Hepatic stellate cell (primary cell): ENCODE data around the gene SLCO4C1.
"Not testable (repeated sequence)": the region's sequence is repeated elsewhere in the genome, so short reads cannot be mapped to it uniquely, and the experiment has no call there.

Source experiments
- DNase-seq: peaks from one replicate; pipeline ENCODE4 v3.0.0; 2011; ENCODE audit warnings: low spot score

The SLCO4C1 gene, protein sequence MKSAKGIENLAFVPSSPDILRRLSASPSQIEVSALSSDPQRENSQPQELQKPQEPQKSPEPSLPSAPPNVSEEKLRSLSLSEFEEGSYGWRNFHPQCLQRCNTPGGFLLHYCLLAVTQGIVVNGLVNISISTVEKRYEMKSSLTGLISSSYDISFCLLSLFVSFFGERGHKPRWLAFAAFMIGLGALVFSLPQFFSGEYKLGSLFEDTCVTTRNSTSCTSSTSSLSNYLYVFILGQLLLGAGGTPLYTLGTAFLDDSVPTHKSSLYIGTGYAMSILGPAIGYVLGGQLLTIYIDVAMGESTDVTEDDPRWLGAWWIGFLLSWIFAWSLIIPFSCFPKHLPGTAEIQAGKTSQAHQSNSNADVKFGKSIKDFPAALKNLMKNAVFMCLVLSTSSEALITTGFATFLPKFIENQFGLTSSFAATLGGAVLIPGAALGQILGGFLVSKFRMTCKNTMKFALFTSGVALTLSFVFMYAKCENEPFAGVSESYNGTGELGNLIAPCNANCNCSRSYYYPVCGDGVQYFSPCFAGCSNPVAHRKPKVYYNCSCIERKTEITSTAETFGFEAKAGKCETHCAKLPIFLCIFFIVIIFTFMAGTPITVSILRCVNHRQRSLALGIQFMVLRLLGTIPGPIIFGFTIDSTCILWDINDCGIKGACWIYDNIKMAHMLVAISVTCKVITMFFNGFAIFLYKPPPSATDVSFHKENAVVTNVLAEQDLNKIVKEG

DNA sequence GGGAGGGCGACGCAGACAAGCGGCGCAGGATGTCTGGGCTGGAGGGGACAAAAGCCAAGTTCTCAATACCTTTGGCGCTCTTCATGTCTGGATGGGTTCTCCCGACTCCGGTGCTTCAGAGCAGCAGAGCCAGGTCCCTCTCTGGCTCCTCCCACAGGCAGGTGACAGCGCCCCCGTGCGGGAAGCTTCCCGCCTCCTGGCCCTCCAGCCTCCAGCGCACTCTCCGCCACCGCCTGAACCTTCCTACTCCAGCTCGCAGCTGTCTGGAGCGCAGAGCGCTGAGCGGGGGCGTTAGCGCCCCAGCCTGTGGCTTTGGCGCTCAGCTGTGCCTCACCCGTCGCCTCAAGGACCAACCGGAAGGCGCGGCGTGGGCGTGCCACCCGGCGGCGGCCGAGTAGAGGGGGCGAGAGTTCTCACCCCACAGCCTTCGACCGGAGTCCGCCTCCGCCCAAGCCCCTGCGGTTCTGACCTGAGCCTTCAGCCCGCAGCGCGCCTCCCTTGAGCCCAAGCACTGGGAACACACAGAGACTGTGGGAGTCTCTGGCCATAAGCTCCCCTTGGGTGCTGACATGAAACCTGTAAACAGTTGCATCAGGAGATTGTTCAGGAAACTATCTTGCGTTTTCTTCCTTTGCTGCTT is at the start of gene SLCO4C1:
TSS of gene SLCO4C1 (minus strand) at position 107 of the 640 bp plus-strand sequence. CDS start at position 85, 22 bp downstream.
- DNase-seq = no peak

DNA sequence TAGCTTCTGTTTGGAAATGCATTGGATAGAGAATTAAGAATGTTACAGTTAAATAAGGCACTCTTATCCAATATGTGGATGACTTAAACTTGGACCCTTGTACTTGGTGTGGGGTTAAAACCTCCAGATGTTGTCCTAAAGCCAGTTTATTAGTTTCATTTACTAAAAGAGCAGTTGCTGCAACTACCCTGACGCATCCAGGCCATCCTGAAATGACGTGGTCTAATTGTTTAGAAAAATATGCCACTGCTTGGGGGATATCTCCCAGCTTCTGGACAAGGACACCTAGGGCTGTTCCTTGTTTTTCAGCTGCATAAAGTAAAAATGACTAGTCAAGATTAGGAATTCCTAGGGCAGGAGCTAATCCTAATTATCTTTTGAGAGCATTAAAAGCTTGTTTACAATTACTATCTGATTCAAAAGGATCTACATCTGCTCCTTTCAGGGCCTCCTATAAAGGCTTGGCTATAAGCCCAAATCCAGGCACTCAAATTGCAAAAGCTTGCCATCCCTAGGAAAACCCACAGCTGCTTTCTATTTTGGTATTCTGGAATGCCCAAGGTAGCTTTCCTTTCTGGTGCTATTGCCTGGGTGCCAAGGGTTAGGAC is 45.7 kb upstream of the SLCO4C1 start:
- no peak for DNase-seq

DNA sequence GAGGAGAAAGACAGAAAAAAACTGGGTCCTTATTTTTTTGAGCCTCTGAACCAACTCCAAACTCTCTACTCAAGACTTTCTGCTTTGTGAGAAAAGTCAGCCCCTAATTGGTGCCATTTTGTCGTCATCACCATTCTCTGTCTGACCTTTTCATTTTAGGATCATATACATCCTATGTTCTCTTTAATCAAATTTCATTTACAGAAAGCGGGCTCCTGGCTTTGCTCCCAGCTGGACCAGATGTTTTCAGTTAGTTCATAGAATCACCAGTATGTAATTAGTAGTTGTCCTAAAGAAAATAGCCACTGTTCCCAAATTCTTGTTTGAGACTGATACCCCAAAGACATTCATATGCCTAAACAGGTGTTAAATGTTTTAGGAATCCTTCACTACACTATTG is 28.6 kb upstream of the SLCO4C1 start:
- no peak for DNase-seq

DNA sequence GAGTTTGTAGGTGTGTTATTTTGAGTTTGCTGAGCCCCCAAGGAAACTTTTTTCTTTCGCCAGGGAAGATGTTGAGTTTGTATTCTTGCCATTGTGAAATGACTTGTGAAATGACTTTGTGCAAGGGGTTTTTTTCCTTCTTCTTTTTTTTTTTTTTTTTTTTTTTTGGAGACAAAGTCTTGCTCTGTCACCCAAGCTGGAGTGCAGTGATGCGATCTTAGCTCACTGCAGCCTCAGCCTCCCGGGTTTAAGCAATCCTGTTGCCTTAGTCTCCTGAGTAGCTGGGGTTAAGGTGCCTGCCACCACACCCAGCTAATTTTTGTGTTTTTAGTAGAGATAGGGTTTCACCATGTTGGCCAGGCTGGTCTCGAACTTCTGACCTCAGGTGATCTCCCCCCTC is 22.7 kb upstream of the SLCO4C1 start:
- DNase-seq = not testable (repeated sequence)

DNA sequence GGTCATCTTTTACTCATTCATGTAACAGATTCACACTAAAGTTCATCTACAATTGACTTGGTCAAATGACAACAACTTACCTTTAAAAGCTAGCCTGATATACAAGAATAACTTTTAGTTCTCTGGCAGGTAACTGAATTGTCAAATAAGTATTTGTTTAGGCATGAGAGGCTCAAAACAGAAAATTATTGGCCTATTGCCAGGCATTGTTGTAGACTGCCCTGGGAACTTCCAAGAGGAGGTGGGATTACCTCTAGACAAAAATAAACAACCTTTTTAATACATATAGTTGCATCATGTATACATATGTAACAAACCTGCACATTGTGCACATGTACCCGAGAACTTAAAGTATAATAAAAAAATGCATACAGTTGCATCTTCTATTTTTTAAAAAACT is 18.2 kb upstream of the SLCO4C1 start:
- DNase-seq = no peak

DNA sequence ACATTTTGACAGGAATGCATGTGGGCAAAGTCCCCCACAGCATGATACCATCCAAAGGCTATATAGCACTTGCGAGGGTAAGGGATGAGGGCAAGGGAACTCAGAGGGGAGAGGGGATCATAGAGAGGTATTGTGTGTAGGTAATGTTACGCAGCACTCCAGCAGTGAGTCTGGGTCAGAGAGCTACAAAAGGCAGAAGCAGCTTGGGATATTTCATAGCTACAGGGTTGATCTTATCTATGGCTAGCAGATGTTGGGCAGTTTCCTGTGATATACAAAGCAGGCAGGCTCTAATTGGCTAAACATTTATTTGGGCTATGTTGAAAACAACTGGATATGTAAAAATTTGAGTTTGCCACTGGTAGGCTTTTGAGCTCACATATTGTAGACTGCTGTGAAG is 17.8 kb upstream of the SLCO4C1 start:
- no peak for DNase-seq

DNA sequence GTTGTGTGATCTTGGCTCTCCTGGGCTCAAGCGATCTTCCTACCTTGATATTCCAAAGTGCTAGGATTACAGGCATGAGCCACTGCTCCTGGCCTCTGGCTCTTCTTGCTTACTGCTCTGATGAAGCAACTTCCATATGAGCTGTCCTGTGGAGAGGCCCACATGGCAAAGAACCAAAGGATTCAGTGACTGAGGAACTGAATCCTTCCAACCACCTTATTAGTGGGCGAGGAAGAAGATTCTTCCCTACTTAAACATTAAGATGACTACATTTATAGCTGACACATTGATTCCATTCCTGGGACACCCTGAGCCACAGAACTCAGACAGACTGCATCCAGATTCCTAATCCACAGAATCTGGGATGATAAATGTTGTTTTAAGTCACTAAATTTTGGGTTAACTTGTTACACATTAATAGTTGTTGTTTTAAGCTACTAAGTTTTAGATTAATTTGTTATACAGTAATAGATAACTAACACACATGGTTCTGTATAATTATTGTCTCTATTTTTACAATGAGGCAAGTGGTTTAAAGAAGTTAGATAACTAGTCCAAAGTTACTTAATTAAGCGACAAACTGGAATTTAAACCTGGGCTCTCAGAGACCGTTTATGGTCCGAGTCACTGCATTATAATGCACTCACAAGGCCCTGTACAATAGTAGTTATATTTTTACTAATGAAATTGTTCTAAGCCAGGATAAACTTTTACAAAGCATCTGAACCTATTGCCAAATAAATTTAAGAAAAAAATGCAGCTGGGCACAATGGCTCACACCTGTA is 16.7 kb upstream of the SLCO4C1 start:
- no peak for DNase-seq

DNA sequence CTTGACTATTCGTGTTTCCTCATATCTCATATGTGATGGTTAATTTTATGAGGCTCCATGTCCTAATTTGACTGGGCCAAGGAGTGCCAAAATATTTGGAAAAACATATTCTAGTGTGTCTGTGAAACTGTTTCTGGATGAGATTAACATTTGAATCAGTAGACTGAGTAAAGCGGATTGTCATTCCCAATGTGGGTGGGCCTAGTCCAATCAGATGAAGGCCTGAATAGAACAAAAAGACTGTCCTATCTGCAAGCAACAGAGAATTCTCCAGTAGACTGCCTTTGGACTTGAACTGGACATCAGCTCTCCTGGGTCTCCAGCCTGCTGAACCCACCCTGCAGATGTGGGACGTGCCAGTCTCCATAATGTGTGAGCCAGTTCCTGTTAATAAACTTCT is 13.5 kb upstream of the SLCO4C1 start:
- DNase-seq = no peak

DNA sequence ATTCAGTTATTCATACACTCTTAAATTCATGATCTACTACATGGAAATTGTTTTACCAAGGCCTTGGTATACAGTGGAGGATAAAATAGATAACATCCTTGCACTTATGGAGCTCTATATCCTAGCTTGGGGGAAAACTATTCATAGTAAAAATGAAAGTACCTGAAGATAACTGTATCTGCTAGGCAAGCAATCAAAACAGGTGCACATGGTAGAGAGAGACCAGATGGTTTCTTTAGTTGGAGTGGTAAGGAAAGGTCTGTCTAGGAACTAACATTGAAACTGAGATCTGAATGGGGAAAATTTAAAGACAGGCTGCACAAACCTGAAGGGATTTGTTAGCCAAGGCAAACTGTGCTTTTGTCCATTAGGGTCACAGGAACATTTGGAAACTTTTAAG is 11.1 kb upstream of the SLCO4C1 start:
- no peak for DNase-seq

DNA sequence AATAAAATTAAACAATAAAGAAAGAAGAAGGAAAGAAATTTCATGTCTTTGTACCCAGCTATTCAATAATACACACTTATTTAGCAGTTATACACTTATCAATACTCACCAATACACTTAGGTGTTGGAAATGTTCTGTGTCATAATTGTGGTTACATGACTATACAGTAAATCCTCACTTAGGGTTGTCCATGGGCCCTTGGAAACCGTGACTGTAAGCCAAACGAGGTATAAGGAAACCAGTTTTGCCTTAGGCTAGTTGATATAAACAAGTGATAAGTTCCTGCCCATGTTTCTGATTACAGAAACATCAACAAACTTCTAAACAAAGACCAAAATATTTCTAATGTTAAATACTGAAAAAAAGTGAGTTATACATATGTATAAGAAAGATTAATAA is 10.0 kb upstream of the SLCO4C1 start:
- DNase-seq = no peak

DNA sequence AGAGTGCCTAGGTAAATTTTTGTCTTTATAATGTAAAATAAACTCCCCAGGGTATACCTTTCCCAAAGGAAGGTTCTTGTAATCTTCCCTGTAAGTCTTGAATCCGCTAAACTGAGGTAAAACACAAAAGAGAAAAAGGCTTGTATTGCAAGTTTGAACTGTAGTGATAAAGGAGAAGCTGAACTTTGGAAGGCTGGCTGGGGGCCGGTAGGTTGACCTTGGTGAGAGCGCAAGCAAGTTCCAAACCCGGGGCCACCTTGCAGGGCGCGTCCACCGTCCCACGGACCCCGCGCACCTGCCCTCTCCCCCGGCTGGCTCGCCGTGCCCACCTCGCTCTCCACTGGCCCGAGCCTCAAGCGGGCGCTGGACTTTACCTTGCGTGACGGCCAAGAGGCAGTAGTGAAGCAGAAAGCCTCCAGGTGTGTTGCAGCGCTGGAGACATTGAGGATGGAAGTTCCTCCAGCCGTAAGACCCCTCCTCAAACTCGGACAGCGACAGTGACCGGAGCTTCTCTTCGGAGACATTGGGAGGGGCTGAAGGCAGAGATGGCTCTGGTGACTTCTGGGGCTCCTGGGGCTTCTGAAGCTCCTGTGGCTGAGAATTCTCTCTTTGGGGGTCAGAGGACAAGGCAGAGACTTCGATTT is 428 bp downstream of the SLCO4C1 start:
- no peak for DNase-seq

DNA sequence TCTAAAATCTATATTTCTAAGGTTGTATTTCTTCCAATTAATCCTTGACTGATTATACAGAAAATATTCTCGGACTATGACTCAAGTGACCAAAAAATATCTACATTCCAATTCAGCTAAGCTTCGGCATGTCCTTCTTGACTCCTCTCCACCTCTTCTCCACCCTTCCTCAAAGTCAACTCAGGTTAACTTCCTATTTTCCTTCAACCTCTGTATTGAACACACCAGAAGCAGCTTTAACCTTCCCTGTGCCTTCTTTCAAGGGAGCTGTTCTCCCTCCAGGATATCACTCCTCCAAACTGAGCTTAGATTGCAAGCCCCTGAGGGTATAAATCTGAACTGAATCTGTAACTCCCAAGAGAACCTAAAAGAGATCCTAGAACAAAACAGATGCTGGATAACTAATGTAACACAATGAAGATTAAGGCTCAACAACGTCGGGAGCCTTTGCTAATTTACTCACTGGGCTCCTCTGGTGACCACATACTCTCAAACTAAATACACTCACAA is 1.1 kb downstream of the SLCO4C1 start:
- no peak for DNase-seq

DNA sequence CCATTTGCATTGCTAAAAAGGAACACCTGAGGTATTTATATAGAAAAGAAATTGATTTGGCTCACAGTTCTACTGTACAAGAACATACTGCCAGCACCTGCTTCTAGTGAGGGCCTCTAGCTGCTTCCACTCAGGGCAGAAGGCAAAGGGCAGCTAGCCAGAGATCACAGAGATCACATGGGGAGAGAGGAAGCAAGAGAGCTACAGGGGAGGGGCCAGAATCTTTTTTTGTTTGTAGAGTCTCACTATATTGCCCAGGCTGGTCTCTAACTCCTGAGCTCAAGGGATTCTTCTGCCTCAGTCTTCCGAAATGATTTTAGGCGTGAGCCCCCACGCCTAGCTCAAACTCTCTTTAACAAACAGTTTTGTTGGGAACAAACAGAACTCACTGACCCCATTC is 6.1 kb downstream of the SLCO4C1 start:
- no peak for DNase-seq

DNA sequence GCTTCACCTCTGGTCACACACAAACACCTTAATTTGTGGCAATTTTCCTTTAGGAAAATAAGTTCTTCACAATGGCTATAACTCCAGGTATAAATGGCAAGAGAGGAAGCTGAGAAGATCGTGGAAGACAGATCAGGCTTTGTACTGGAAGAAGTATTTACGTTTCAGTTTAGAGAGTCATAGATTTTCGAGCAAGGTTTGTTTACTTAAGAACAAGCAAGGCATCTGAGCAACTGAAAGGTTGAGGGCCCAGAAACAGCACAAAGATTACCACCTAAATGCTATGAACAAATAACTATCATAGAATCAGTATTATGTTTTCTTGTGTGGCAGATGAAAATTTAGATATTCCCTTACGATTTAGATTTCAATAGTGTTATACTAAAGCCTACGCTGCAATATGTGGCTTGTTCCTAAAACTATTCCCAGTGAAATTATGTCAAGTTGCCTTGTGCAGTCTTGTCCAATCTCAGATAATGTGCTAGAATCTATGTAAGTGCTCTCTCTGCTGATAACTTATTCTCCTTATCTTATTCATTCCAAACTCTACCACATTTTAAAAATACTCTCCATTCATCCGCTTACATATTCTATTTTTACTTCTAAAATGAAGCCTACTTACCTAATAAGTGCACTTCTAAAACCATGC is 6.7 kb downstream of the SLCO4C1 start:
- no peak for DNase-seq

DNA sequence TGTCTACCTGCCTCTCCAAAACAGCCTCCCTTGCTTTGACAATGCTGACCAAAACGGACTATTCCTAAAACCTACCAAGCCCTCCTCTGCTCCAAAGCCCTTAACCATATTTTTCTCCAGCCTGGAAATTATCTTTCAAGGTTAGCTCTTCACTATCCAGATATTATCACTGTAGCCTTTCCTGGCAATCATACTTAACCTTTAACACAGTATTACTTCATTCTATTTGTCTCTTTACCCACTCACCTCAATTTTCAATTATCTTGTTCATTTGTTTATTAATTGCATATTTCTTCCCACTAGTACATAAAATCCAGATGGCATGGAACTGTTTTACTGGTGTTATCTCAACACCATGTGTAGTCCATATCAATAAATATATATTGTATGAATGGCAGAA is 7.5 kb downstream of the SLCO4C1 start:
- DNase-seq = no peak

DNA sequence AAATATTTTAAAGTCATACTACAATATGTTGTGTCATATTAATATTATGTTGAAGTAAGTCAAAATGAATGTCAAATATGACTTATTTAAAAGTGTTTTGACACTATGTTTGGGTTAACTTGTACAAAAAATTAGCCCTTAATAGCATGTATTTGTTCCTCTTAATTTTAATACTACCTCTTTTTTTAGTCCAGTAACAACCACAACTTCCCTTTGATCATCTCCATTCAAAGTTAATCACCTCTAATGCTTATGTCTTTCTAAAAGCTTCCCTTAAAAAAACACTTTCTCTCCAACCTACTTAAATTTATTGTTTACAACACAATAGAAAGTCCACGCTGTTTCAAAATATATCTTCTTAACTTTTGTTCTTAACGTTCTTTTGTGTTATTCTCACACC is 9.6 kb downstream of the SLCO4C1 start:
- no peak for DNase-seq

DNA sequence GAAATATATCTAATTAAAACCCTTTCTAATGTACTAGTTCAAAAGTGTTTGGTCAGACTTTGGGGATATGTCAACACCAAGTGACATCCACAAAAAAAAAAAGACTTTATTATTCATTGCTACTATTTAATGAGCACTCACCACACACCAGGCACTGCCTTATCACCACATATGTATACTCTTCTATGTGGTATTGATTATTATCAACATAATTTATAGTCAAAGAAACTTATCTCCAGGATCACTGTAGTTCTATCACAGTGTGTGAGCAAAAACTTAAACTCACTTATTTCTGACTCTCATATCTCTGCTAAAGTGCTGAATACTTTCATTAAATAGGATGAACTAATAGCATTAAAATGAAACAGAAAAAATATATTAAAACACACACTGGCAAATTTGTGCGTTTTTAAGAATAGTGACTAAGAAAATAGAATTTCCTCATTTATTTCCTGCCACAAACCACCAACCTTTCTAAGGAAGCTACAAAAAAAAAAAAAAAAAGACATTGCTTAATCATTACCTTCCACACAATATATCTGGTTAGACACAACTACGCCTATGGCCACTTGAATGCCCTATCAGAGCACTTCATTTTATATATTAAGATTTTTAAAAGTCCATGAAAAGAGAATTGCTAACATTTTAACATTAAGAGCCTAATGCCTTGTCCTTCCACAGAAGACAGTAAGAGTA is 12.8 kb downstream of the SLCO4C1 start:
- no peak for DNase-seq

DNA sequence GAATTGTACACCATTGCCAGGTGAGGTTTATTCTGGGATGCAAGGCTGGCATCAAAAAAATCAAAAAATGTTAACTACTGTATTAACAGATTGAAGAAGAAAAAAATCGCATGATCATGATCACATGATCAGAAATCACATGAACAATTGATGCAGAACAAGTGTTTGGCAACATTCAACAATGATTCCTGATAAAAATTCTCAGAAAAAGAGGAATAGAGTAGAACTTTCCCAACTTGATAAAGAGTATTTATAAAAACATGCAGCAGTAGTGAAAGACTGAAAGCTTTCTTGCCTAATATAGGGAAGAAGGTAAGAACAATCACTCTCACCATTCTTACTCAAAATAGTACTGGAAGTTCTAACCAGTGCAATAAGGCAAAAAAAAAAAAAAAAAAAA is 16.4 kb downstream of the SLCO4C1 start:
- DNase-seq = no peak

DNA sequence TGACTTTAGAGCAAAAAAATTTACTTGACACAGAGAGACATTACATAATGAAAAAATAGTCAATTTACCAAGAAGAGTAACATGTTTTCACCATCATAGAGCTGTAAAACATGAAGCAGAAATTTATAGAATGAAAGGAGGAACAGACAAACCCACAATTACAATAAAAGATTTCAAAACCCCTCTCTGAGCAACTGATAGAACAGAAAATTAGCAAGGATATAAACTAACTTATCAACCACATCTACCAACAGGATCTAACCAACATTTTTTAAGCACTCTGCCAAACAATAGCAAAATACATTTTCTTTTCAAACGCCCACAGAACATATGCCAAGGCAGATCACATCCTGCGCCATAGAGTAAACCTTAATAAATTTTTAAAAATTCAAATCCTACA is 17.9 kb downstream of the SLCO4C1 start:
- no peak for DNase-seq

DNA sequence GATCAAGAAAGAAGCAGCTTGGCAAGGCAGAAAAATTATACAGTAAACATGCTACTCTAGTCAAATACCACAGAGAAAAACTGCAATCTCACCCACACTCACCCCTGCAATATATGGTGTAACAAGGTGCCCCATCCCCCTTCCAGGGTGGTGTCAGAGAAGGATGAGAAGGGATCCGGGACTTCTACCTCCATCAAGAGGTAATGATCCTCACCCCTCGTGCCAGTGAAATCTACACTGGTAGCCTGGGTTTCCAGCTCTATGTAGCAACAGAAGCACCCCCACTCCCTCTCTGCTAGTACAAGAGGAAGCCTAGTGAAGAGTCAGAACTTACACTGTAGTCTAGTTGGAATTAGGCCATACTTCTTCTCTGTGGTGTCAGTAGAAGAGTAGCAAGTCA is 18.9 kb downstream of the SLCO4C1 start:
- no peak for DNase-seq
